Muscle of back (tissue), 11 donors: Measurements from ENCODE around the gene UBE3C. TPM values are rescaled to one million over a fixed set of nuclear protein-coding genes. Genes with fewer than 3 reads are reported as not detected.

Experiments
- DNase-seq, 3 donors: peaks; one replicate each; pipeline versions ENCODE4 v3.0.0 to v3.0.0-alpha.2; 2013
- polyA plus RNA-seq, 10 donors: library from polyadenylated mRNA; unstranded; fragments of 120-200 nt; gene quantifications; one replicate each; pipeline ENCODE4 v1.2.1, GENCODE V29; 2013; ENCODE audit not compliant: insufficient read length in 10 of 10

Gene UBE3C
- polyA plus RNA-seq, 10 donors, result 30.4 to 39.0 (median 34.7) TPM

DNA sequence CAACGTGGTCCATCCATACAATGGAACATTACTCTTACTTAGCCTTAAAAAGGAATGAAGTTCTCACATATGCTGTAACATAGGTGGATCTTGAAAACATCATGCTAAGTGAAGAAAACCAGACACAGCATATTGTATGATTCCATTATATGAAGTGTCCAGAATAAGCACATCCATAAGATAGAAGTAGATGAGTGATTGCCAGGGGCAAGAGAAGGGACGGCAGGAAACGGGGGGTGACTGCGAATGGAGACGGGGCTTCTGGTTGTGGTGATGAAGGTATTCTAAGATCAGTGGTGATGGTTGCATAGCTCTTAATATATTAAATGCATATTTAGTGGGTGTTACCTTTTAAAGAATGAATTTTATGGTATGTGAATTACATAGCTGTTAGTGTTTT lies 29.8 kb downstream of the UBE3C start:
- no peak for DNase-seq

DNA sequence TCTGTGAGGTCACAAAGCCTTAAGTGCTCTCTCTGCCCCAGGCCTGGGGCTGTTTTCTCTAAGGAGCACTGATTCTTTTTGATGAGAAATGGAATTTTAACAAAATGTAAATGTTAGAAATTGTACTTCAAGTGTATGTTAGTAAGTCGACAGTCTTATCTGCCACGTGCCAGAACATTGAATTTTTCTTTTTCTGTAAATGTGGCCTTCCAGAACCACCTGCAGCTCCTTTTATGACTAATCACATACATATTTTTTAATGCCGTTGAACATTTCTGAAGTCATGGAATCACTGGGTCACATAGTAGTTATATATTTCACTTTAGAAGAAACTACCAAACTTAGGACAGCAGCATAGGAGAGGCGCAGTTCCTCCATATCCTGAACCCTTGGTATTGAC lies 38.0 kb downstream of the UBE3C start:
- no peak for DNase-seq

DNA sequence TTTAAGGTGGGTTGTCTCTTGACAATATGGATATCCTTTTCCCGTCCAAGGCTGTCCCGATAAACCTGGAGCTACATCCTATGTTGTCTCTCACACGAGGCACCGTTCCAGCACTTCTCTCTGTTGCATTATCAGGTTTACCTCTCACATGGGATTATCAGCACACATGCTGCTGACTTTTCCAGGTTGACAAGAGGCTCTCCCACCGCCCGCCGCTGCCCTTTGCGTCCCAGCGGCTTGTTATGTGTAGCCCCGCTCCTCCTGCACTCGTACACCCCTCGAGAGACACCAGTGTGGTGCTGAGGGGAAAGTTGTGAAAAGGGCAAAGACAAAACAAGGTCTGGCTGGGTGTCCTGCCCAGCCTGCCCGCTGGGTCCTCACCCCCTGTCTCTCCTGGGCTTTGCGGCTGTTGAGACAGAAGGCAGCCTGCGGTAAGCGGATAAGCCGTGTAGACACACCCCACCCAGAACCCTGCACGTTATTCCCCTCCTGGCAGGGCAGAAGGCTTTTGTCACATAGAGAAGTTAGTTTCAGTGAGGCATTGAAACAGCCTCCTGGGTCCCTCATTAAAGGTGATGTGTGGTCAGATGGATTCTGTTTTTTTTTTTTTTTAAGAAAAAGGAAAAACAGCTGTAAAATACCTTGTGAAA lies 38.7 kb downstream of the UBE3C start:
- DNase-seq, result no peak

DNA sequence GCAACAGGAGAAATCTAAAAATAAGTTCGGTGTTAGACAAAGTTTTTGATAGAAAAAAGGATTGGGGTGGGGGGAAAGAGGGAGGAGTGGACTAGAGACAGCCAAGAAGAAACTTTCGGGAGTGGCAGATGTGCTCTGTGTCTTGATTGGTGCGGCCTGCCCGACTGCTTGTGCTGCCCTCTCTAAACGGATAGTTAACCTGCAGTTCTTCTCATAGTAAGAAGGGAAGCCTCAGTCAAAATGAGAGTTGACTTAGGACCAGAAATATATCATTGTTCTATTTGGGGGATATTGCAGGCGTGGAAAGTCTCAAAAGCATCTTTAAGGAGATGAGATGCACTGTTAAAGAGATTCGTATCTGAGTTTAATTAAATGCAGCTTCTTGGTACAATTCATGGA lies 39.3 kb downstream of the UBE3C start:
- DNase-seq, result no peak

DNA sequence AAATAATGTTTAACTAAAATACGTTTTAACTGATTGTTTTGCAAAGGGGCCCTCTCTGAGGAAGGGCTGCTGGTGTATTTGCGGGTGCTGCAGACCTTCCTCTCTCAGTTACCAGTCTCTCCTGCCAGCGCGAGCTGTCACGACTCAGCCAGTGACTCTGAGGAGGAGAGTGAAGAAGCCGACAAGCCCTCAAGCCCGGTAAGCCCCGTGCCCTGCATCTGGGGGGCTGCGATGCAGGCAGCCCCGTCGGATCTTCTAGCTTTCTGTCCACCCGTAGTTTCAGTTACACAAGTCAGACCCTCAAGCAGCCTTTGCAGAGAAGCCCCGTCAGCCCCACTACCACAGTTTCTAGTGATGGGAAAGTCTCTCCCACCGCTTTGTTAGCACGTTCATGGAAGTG lies 45.1 kb downstream of the UBE3C start:
- no peak for DNase-seq

DNA sequence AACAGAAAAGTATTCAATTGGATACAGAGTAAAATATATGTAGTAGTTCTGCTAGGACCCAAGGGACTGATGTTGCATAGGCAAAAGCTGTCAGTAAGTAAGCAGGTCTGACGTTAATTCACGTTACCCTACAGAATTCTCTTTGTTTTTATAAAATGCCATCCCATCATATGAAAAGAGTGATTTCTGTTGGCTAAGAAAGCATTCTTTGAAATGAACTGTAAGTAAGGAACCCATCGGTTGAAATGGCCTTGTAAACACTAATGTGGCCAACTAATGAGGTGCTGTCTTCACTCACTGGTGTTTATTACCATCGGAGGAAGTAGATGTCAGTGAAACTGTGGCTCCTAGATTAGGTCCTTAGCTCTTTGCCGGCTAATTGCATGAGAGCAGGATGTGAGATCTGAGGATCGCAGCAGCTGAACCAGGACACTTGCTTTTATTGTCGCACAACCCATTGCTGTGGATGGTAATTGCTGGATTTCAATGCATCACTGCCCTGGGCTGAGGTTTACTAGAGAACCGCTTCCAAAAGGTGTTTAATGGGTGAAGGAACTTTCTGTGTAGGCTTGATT lies 49.5 kb downstream of the UBE3C start:
- no peak for DNase-seq

DNA sequence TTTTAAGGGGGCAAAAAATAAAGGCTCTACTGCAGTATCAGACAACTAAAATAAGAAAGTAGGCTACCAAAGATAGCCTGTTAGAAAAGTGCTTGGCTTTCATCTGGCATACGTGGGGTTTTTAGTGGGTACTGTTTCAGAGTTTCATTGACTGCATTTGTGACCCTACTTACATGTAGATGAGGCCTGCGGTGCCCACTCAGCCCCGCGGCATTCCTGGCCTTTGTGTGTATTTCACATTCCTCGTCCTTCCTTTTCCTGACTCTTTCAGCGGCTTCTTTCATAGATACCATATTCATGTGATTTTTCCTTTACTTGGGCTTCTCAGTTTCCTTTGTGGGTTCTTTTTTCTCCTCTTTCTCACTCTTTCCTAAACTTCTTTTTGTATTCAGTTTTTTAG lies 50.7 kb downstream of the UBE3C start:
- no peak for DNase-seq

GRCh38 chr7:157192861-157193260 lies 54.1 kb downstream of the UBE3C start:
- no peak for DNase-seq

GRCh38 chr7:157193274-157193673 lies 54.5 kb downstream of the UBE3C start:
- DNase-seq, result no peak

DNA sequence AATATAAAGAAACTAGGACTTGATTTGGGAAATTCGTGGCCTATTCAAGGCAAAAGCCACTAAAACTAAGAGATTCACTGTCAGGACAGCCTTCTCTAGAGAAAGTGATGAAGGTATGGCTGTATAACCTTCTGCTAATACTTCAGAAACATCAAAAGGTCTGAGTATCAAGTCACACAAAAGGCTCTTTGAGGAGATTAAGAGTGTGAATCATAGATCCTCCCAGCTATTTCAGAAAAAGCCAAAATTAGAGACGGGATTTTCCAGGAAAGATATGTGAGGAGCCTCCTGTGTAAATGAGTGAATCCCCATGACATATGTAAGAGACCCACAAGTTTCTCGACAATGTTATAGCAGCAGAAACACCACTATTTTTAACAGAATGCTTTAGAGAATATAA lies 56.2 kb downstream of the UBE3C start:
- DNase-seq, result no peak

DNA sequence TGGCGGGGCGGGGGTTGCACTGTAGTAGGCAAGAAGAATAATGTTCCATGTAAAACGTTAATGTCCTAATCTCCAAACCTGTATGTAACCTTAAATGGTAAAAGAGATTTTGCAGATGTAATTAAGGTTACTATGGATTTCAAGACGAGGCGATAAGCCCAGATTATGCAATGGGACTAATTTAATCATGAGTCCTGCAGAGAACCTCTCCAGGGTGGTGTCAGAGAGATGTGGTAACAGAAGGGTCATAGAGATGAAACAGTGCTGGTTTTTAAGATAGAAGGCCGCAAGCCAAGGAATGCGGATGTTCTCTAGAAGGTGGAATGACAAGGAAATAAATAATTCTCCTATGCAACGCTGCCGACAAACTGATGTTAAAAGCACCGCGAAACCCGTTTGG lies 57.1 kb downstream of the UBE3C start:
- no peak for DNase-seq

DNA sequence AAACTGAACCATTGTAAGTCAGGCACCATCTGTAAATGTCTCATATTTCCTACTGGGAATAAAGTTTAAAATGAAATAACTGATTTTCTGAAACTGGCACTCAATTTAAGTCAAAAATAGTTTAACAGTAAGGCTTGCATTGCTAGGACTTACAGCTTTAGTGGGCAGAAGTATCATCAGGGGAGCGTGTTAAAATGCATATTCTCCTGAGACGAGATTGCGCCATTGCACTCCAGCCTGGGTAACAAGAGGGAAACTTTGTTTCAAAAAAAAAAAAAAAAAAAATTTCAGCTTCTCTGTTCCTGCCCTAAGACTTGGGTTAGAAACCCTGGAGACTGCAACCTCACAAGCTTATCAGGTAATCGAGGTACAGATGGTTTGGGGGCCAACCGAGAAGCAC lies 65.4 kb downstream of the UBE3C start:
- DNase-seq, result no peak

DNA sequence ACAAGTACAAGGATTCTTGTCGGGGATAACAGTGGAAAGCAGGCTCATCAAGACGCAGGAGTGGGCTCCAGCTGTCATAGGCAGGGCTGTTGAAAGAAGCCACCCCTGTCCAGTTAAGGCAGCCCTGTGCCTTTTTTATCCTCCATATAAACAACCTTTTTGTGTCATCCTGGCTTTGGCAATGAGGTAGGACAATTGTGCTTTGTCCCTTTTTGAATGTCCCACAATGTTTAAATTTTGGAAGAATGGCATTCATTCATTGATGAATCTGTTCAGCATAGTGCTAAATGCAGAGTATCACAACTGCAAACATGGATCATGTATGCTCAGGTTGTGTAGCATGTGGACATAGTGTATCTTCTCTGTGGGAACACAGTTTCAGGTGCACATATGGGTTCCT lies 66.7 kb downstream of the UBE3C start:
- no peak for DNase-seq

DNA sequence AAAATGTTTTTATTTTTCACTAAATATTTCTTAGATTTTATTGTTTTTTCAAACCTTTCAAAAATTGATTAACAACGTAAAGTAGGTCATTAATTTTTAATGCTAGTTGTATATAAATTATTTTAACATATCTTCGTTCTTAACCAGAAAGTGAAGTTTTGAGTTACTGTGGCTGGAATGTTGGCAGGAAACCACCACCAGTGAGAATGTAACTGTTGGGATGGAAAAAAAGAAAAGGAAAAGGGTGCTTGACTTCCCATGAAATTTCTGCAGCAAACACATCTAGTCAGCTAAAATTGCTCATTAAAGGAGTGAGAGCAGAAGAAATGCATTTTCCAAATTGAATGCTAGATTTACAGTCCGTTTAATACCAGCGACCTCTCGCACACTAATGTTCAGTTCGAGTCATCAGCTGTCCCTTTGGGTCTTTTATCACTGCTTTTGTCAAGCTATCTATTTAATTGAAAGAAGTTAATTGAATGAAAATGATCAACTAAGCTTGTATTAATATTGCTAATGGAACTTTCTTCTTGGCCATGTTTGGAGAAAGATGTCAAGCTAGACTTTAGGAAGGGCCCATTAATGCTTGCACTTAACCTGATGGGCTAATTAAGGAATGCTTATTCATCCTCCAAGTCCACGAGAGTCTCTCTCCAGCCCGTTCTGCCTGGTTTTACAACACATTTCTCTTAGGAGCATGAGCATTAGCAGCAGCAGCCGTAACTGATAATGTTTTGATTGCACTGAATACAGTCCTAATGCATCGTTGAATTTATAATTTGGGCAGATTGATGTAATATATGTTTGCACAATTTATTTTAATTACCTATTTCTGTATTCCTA lies 70.1 kb downstream of the UBE3C start:
- no peak for DNase-seq

DNA sequence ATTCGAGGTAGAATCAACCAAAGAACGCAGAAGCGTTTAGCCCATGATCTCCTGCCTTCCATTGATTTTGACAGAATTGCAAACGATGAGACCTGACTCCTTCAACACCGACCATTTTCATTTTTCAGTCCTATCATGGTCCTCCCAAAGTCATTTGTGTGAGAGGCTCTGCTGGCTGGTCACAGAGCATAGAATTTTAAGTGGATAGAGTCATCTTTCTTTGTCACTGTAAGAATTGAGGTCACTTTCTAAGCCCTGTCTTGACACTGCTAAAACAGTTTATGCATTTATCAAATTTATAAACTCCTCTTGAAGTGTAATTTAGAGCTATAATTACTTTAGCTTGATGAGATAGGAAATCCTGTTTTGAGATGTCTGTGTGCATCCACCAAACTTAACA lies 72.0 kb downstream of the UBE3C start:
- DNase-seq, result no peak

GRCh38 chr7:157211690-157212089 lies 73.0 kb downstream of the UBE3C start:
- DNase-seq, result peak in 1 of 3 donors; percentile 14

GRCh38 chr7:157219154-157219553 lies 80.4 kb downstream of the UBE3C start:
- no peak for DNase-seq

DNA sequence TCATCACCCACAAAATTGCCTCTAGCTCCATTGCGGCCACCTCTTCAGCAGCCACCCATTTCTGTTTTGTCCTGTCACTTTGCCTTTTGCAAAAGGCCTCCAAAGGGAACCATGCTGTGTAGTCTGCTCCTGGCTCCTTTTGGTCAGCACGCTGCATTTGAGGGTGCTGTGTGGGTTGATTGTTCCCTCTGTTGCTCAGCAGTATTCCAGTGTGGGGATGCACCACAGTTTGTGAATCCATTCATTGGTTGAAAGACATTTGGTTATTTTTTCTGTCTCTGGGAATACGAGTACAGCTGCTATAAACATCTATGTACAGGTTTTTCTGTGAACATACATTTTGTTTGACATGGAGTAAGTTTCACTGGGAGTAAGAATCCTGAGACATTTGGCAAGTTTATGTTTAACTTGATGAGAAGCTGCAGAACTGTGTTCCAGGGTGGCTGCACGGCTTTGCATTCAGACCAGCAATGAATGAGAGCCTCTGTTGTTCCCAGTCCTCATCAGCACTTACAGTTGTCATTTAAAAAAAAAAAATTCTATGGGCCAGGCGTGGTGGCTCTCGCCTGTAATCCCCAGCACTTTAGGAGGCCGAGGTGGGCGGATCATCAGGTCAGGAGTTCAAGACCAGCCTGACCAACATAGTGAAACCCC lies 82.3 kb downstream of the UBE3C start:
- no peak for DNase-seq

DNA sequence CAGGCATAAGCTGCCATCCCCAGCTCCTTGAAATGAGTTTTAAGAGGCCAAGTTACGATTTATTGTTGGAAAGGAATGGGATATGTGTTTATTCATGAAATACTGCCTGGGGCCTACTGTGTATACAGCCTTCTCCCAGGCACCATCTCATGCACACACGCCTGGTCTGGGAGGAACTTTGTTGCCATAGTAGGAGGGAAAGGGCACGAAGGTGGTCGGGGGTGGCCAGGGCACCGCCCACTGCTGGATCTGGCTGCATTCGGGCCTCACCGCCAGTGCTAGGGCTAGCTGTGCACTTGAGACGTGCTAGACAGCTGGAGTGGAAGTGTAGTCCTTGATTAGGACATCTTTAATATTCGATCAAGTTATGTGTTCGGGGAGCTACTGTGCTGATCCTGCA lies 84.0 kb downstream of the UBE3C start:
- no peak for DNase-seq

DNA sequence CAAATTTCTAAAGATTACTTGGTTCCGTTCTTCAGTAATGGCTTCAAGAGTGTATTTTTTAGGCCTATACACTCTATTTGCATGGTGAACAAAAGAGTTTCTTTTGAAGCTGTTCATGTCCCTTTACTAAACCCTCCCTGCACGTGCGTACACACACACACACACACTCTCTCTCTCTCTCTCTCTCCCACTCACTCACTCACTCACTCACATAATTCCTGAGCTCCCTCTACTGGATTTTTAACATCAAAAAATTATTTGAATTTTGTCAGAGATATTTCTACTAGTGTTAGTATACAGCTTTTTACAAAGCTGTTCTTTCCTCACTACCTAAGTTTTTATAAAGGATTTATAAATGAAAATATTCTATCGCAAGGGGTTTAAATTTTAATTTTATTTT lies 85.9 kb downstream of the UBE3C start:
- DNase-seq, result peak in 2 of 3 donors; percentile 12 to 50

DNA sequence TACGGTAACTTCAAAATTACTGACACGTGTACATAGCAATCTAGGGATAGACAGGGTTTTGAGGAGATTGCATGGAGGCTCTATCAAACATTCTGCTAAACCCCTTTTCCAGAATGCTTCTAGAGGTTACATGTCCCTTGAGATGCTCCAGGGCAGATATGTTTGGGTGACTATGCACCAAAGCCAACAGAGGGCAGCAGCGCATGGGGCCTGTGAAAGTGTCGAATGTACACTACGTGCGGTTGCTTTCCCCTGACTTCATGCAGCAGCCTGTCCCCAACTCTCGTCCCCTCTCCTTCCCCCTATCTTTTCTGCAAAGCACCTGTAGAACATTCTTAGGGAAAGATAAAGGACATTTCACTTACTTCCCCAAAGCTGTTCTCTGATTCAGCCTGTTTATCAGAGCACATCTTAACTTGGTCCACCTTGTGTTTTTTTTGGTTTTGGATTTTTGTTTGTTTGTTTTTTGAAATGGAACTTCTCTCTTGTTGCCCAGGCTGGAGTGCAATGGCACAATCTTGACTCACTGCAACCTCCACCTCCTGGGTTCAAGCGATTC lies 90.2 kb downstream of the UBE3C start:
- DNase-seq, result no peak

- DNase-seq, result no peak
These were observed 95.0 kb downstream of the UBE3C start for GRCh38 chr7:157233677-157234076.
